NK-92 (cell line): Measurements from ENCODE around the gene NSMCE3.
A peak's percentile ranks its signal among the peaks of the same experiment; 100 is the strongest.

Source experiments
- DNase-seq: peaks from one replicate; lab custom pipeline; 2025; ENCODE audit not compliant: unreplicated experiment; lab: John Stamatoyannopoulos, UW

Gene NSMCE3

DNA sequence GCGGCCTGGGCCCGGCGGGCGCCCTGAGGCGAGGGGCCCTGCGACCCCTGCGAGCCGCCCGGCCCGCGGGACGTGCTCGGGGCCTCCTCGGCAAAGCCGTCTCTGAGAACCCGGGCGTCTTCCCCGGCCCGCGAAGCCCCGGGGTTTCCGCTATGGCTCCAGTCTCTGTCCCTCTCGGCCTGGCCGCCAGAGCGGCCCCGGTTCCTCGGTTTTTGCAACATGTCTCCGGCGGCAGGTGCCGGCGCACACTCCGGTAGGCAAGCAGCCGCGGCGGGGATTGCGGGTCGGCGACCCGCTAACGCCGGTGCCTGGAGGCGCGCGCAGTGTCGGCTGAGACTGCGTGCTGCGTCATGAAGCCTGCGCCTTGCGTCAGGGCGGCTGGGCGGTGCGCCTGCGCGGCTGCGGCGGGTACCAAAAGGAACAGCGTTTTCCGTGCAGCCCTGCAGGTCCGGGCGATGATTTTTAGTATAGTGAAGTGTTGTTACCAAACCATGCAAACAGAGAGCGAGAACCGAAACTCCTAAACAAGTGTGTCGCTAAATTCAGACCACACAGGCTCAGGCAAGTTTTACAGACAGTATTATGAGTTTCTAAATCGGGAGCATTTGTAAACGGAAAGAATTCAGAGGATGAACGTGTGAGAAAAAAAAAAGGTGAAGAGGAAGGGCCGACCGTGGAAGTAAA, at the start of gene NSMCE3:
NSMCE3 (minus strand) TSS at position 338 of the 684 bp plus-strand sequence; CDS start at position 221, 117 bp downstream.
- peak; percentile 32 for DNase-seq

DNA sequence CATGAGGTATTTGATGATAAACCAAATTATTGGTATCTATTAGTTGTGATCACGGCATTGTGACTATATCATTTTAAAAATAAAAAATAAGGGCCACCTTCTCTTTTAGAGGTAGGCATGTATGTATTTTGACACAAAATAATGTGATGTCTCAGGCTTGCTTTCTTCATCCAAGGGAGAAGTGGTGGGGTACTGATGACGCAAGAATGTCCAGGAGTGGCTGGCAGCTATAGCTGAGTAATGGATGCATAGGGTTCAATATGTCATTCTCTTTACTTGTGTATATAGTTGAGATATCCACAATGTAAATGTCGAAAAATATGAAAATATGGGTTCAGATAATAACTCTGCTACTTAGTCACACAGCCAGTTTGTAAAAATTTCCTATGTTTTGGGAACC, 46.8 kb upstream of the NSMCE3 start:
- no peak for DNase-seq

DNA sequence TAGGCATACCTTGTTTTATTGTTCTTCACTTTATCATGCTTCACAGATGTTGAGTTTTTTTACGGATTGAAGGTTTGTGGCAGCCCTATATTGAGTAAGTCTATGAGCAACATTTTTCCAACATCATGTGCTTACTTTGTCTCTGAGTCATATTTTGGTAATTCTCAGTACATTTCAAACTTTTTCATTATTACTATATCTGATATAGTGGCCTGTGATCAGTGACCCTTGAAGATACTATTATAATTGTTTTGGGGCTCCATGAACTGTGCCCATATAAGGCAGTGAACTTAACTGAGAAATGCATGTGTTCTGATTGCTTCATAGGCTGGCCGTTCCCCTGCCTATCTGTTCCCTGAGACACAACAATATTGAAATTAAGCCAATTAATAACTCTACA, 42.8 kb upstream of the NSMCE3 start:
- DNase-seq = no peak

DNA sequence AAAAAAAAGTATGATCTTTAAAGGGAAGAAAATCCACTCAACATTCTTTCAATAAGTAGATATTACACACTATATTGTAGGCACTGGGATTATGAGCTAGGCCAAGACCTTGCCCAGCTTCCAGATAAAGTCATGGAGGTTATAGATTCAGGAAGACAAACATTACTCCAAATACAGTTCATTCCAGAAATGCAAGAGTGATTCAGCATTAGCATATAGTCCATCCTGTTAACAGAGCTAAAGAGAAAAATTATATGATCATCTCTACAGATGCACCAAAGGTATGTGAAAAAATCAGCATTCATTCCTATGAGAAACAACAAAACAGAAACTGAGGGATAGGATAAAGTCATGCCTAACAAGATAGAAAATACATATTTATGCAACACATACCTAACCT, 42.1 kb upstream of the NSMCE3 start:
- no peak for DNase-seq

DNA sequence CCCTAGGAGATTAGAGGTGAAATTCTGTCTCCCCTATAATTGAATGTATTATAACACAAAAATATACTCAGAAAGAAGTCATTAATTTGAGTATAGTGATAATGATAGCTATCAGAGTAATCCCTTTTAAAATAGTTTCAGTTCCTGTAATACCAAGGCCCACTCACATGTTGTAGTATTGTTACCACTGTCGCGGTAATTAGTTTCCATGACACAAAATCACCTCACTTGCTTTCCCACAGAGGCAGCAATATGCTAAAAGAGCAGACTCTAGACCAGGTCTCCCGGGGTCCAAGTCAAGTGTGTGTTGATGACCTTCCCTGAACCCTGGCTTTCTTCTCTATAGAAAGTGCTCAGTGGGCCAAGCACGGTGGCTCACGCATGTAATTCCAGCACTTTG, 39.5 kb upstream of the NSMCE3 start:
- DNase-seq = no peak

DNA sequence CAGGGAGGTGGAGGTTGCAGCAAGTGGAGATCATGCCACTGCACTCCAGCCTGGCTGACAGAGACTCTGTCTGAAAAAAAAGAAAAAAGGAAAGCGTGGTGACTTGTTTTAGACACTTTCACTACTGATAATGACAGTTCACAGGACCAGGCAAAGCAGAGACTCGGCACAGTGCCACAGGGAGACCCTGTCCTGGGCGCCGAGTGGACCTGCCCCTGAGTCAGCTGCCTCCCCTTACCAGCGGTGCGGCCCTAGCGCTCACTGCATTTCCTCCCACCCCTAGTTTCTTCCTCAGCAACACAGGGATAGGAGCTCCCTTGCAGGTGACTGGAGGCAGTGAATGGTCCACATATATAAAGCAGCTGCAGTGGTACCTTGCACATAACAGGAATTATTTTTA, 38.7 kb upstream of the NSMCE3 start:
- DNase-seq = no peak

DNA sequence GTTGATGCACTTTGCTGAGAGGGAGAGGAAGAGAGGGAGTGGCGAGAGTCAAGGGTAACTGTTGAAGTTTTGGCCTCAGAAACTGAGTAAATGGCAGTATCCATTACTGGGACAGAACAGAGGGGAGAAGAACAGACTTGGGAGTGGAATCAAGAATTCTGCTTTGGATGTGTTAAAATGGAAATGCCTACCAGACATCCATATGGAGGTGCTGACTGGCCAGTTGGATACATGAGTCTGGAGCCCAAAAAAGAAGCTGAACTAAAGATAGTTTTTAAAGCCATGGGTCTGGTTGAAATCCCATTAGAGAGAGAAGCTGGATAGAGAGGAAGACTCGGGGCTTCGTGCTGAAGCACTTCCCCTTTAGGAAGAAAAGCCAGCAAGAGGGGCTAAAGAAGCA, 35.9 kb upstream of the NSMCE3 start:
- no peak for DNase-seq

DNA sequence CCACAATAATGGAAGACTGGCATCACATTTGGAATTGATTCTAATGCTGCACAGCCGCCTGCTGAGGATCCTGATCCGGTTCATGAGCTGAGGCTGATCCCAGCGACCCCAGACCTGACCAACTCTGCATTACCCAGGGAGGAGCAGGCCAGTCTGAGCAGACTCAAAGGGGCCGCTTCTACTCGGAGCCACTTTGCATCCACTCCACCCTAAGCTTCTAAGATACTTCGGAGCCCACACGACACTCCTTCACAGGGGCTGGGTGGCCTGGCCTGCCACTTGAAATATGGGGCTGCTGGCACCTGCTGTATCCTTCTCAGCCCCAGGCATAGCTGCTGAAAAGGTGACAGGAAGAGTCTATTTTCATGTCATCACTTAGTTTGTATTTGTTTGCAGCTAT, 33.2 kb upstream of the NSMCE3 start:
- DNase-seq = no peak

DNA sequence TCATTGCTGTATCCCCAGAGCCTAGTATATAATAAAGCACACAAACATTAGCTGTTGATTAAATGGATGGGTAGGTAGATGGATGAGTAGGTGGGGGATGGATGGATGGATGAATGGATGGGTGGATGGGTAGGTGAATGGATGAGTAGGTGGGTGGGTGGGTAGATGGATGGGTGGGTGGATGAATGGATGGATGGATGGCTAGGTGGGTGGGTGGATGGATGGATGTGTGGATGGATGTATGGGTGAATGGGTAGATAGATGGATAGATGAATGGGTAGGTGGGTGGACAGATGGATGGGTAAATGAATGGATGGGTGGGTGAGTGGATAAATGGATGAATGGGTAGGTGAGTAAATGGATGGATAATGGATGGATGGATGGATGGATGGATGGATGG, 30.2 kb upstream of the NSMCE3 start:
- no peak for DNase-seq

DNA sequence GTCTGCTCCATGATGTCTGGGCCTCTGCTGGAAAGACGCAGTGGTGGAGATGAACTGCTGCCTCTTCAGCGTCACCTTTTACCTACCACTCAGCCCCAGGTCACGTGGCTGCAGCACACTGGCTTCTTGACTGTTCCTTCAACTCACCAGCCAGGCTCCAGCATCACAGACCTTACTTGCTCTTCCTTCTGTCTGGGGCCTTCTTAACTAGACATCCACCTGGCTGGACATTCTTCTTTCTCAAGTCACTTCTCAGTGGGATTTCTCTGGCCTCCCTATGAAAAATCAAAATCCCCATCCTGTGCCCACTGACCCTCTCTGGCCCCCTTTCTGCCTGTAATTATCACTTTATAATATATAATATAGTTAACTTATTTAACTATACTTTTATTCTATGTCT, 29.7 kb upstream of the NSMCE3 start:
- no peak for DNase-seq

DNA sequence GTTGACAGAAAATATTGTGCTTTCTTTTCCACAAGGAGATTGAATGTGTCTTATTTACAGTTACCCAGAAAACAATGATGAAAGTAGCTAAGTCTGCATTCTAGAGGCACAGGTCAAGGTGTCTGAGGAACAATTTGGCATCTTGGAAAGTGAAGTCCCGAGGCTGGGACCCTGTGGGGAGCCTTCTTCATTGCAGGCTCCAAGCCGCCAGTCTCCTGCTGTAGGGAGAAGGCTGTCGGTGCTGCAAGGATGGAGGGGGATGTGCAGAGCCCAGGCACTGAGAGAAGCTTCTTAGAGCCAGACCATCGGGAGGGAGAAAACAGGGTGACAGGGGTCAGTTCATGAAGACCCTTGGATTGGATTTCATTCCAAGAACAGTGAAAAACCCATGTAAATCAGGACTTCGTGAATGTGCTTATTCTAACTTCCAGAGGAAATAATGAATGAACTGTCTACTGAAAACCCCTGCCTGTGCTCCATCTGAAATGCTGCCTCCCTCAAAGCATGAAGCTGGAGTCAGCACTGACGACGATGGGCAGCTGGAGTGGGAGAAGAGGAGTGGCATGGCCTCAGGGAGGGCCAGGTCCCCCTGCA, 25.2 kb upstream of the NSMCE3 start:
- no peak for DNase-seq

DNA sequence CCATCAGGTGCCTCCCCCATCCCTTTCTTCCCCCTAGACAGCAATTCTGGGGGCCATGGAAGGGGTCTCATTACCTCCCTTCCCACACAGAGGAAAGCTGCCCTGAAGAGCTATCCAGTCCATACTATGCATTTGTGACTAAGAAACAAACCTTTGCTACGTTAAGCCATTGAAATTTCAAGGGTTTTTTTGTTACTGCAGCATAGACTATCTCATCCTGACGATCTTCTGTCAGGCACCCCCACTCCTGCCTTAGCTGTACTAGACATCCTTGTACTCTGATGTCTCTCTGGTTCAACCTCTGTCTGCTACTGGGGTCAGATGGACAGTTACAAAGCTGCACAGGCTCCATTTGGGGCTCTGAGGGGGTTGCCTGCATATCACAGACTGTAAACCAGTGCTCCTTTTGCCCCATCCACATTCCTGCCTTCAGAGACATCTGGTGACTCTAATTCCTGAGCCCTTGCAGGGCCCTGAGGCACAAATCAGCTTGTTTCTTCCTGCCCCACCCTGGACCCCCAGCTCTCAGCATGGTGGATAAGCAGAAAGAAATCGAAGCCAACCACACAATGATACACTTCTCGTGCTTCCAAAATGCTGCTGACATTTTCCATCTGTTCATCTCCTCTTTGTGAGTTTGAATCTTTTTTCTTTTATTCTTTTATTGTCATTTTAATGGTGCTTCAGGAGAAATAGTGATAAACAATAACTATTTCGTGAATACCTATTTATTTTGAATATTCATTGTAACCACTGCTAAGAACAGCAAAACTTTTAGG, 21.6 kb upstream of the NSMCE3 start:
- no peak for DNase-seq

DNA sequence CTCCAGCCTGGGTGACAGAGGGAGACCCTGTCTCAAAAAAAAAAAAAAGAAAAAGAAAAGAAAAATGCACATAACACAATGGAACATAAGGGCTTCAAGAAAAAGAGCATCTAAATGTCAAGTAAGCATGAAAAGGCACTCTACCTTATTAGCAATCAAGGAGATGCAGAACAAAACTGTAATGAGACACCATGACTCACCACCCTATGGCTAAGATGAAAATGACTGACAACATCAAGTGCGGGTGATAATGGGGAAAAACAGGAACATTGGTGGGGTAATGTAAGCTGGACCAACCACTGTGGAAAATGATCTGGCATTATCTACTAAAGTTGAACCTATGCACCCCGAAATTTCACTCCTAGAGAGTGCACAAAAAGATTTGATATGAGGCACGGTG, 19.6 kb upstream of the NSMCE3 start:
- no peak for DNase-seq

DNA sequence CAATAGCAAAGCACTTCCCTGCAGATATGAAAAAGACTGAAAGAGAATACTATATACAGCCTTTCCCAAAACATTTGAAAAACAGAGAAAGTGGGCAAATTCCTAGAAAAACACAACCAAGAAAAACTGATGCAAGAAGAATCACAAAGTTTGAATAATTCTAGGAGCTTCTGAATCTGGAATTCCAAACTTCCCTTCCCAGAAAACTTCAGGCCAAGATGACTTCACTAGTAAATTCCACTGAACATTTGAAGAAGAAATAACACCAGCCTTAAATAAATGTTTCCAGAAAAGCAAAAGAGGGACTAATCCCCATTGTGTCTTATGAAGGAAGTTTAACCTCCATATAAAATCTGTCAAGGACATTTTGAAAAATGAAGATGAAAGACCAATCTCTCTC, 15.8 kb upstream of the NSMCE3 start:
- no peak for DNase-seq

DNA sequence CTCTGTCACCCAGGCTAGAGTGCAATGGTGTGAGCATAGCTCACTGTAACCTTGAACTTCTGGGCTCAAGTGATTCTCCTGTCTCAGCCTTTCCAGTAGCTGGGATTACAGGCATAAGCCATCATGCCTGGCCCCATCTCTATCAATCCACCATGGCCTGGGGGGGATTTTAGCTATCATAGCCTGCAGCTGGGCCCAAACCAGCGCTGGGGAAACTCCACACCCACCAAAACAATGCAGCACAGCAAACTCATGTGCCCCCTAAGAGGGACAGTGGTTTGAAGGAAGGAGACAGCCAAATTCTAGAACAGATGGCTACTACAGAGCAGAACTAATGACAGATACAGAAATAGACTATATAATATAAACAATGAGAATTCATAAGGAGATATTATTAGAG, 13.8 kb upstream of the NSMCE3 start:
- no peak for DNase-seq

DNA sequence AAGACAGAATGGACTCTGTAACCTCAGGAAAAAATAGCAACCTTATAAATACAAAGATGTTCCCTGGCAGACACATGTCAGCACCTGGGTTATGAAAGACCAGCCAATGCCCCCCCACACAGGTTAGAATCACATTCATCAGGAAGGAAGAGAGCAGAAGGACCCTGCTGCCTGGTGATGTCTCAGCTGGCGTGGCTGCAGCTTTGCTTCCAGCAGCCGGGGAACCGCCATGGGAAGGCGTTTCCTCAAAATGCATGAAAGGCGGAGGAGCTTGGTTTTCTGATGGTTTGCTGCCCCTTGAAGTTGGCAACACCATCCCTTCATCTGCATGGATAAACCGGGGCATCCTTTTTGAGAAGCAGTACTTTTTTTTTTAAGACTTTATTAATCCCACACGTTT, 10.9 kb upstream of the NSMCE3 start:
- no peak for DNase-seq

DNA sequence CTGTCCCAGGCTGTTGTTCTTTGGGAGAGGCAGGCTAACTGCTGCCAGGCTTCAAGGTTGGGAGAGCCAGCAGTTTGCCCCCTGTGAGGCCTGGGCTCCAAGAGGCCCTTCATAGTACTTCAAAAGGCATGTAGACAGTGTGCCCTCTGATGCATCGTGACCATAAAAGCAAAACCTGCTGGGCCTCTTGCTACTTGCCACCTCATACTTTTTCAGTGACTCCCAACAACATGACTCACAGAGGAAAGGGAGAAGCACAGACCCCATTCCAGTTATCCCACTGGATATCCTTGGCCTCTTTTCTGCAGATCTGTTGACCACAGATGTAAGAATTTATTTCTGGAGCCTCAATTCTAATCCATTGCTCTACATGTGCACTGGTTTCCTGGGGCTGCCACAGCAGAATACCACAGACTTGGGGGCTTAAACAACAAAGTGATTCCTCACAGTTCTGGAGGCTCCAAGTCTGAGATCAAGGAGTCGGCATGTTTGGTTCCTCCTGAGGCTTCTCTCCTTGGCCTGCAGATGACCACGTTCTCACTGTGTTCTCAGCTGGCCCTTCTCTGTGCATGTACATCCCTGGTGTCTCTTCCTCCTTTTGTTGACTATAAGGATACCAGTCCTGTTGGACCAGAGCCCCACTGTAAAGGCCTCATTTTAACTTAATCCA, 8.9 kb upstream of the NSMCE3 start:
- DNase-seq = no peak

DNA sequence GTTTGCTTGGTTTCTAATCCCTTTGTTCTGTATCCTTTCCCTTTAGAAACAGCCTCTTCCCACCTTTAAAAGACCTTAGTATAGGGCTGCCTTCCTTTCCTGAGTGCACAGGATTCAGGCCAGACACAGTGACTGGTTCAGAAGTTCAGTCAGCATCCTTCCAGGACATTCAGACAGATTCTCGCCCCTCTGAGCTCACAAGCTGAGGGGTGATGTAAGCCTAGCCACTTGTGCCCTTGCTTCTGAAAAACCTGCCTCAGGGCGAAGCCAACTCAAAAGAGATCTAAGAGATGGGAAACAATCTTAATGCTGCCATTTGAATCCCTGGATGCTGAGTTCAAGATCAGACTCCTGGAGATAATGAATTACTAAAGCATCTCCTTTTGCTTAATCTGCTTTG, 6.7 kb upstream of the NSMCE3 start:
- DNase-seq = no peak

DNA sequence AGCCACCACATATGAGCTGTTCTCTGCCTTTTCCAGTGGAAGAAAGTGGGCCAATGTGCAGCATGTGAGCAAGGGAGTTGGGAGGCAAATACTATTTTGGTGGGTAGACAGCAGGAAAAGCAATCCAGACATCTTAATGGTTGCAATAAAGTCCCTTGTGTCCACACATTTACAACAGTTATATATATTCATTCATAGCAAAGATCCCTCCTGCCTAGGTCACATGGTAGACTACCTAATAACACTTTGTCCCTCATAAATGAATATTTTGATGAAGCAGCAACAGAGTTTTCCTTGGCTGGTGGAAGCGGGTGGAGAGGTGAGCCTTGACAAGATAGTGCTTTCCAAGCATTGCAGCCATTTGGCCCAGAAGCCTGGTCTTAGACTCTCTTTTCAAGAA, 6.2 kb upstream of the NSMCE3 start:
- DNase-seq = no peak

DNA sequence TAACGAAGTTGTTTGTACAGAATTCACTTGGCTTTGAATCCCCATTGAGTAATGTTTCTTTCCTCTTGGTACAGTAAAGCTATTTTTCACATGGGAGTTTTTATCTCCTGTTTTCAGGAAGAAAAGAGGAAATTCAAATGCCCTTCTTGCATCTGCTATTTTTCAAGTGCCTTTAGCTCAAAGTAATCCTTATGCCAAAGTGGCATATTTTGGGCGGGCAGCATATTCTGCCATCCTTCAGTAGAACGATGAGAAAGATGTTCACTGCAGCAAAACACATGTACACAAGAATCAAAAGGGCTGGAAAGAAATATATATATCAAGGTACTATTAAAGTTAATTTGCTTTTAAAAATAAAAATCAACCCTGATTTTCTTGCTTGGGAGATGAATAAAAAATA, 5.3 kb upstream of the NSMCE3 start:
- no peak for DNase-seq

DNA sequence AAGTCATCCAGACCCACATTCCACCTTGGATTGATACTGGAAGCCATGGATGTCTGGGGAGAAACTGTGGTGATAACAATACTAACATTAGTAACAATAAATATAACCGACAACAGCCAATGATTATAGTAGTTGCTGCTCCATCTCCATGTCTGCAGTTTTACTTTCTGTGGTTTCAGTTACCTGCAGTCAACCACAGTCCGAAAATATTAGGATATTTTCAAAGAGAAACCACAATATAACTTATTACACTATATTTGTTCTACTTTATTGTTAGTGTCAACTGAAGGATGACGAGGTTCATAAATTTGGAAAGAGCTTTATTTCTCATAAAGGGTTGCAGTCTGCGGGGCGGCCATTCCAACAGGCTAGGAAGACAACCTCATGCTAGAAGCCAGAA, 2.6 kb upstream of the NSMCE3 start:
- no peak for DNase-seq

DNA sequence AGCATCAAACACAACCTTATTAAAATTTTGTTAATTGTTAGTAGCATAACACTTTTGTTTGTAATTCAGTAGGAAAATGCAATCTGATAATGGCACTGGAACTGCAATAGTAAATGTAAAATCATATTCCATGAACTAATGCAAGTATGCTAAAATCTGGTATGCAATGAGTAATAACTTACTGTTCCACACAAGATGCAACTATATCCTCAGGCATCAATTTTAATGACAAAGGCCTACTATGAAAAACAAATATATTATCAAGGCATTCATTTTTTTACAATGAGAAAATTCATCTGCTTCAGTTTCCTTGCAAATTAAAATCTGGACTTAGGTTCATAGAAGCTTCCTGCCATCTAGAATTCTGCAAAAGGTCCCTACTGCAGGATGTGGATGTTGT, 1.4 kb upstream of the NSMCE3 start:
- no peak for DNase-seq
